RWPE2 (cell line): ENCODE measurements around the gene ANKRD65.
A peak's percentile ranks its signal among the peaks of the same experiment; 100 is the strongest.

Experiments
- ATAC-seq: fragments of 200-7000 bp; cut with Tn5 transposase; 3 replicates; pipeline ENCODE4 v1.9.1; 2021; ENCODE audit warnings: low read depth
- DNase-seq: peaks from one replicate; pipeline ENCODE4 v3.0.0-alpha.2; 2020; ENCODE audit warnings: low spot score
- H3K27ac ChIP-seq: fragments of 450-650 bp; 2 replicates; pipeline ENCODE4 v1.5.1; 2017; ENCODE audit warnings: mild to moderate bottlenecking; ENCODE audit not compliant: poor library complexity, severe bottlenecking
- H3K27me3 ChIP-seq: fragments of 250-450 bp; sonication (Bioruptor Pico); 2 replicates; pipeline ENCODE4 v1.5.1; 2021; ENCODE audit warnings: mild to moderate bottlenecking, moderate library complexity; ENCODE audit not compliant: insufficient read depth, poor library complexity, severe bottlenecking
- H3K36me3 ChIP-seq: fragments of 250-450 bp; sonication (Bioruptor Pico); 2 replicates; pipeline ENCODE4 v1.5.1; 2020; ENCODE audit warnings: low read depth, mild to moderate bottlenecking, moderate library complexity
- H3K4me1 ChIP-seq: fragments of 250-450 bp; sonication (Bioruptor Pico); 2 replicates; pipeline ENCODE4 v1.5.1; 2021; ENCODE audit warnings: mild to moderate bottlenecking, moderate library complexity; ENCODE audit not compliant: insufficient read depth, poor library complexity, severe bottlenecking
- H3K4me3 ChIP-seq: fragments of 250-450 bp; sonication (Bioruptor Pico); 2 replicates; pipeline ENCODE4 v1.5.1; 2021; ENCODE audit warnings: mild to moderate bottlenecking, moderate library complexity; ENCODE audit not compliant: severe bottlenecking
- H3K9me3 ChIP-seq: fragments of 250-450 bp; sonication (Bioruptor Pico); 2 replicates; pipeline ENCODE4 v1.5.1; 2021; ENCODE audit warnings: mild to moderate bottlenecking, moderate library complexity; ENCODE audit not compliant: severe bottlenecking
- CTCF ChIP-seq: fragments of 450-650 bp; IDR thresholded peaks from one replicate; pipeline ENCODE4 v1.5.1; 2017; ENCODE audit warnings: mild to moderate bottlenecking, moderate library complexity; ENCODE audit not compliant: poor library complexity, severe bottlenecking

The ANKRD65 gene

GRCh38 chr1:1438531-1439381 lies 17.7 kb upstream of the ANKRD65 start:
- Histone ChIP-seq H3K4me1 (peaks cover under 1% of the 10 kb centered on the region), H3K9me3 (no peaks in the 10 kb centered on the region), H3K36me3 (no peaks in the 10 kb centered on the region), H3K27me3 (no peaks in the 10 kb centered on the region), H3K4me3 (no peak overlapping the region), H3K27ac (no peak overlapping the region)
- DNase-seq (peak; percentile 64), ATAC-seq (no peak)
- TF ChIP-seq CTCF = no peak

- H3K27ac ChIP-seq = no peak overlapping the region
- no peak for ATAC-seq
- no peaks in the 10 kb centered on the region for H3K9me3 ChIP-seq
- no peaks in the 10 kb centered on the region for H3K27me3 ChIP-seq
- no peaks in the 10 kb centered on the region for H3K36me3 ChIP-seq
- peak; percentile 65 for DNase-seq
- no peak for TF ChIP-seq CTCF
- no peak overlapping the region for H3K4me3 ChIP-seq
- H3K4me1 ChIP-seq = peaks cover 8% of the 10 kb centered on the region
Measured at GRCh38 chr1:1437904-1438376, 16.9 kb upstream of the ANKRD65 start.

GRCh38 chr1:1437033-1437903 lies 16.2 kb upstream of the ANKRD65 start:
- H3K27ac ChIP-seq = no peak overlapping the region
- no peaks in the 10 kb centered on the region for H3K27me3 ChIP-seq
- DNase-seq (peak; percentile 65), ATAC-seq (no peak)
- H3K9me3 ChIP-seq = no peaks in the 10 kb centered on the region
- peaks cover 9% of the 10 kb centered on the region for H3K4me1 ChIP-seq
- H3K36me3 ChIP-seq = no peaks in the 10 kb centered on the region
- no peak for TF ChIP-seq CTCF
- no peak overlapping the region for H3K4me3 ChIP-seq

GRCh38 chr1:1436630-1437032 lies 15.6 kb upstream of the ANKRD65 start:
- H3K36me3 ChIP-seq = no peaks in the 10 kb centered on the region
- ATAC-seq (no peak), DNase-seq (no peak)
- peak overlapping the region; percentile 45 for H3K4me3 ChIP-seq
- no peak overlapping the region for H3K27ac ChIP-seq
- no peak for TF ChIP-seq CTCF
- no peaks in the 10 kb centered on the region for H3K27me3 ChIP-seq
- H3K4me1 ChIP-seq = peaks cover 9% of the 10 kb centered on the region
- H3K9me3 ChIP-seq = no peaks in the 10 kb centered on the region
